GM19193 (cell line): Measurements from ENCODE around the gene CDH4.

ENCODE experiments used
- POLR2A ChIP-seq: IDR thresholded peaks from 4 replicates; pipeline ENCODE4 v1.6.1; 2011; ENCODE audit not compliant: insufficient read depth, insufficient read length; ENCODE audit errors: extremely low read depth

CDH4 gene

GRCh38 chr20:61251529-61252393 lies at the start of gene CDH4:
Gene CDH4 (plus strand): TSS chr20:61252261.
- no peak for TF ChIP-seq POLR2A

- TF ChIP-seq POLR2A: no peak
Measured at GRCh38 chr20:61203320-61203719, 48.7 kb upstream of the CDH4 start.

DNA sequence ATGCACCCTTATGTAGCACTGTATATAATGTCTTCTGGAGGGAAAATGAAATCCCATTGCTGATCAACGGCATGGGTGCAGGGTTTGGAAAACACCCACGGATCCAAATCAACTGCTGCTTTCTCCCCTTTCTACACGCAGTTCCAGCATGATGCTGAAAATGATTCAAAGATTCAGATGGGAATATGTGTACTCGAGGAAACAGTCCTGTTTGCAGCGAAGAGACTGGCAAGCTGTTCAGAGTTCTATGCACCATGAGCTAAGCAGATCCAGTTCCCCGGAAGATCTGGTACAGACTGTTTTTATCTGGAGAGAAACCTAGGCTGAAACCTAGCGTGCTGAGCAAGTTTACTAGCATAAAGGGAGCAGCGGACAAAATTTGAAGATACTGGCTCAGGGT lies 47.9 kb upstream of the CDH4 start:
- TF ChIP-seq POLR2A: no peak

- no peak for TF ChIP-seq POLR2A
Measured at GRCh38 chr20:61205769-61206168, 46.3 kb upstream of the CDH4 start.

- no peak for TF ChIP-seq POLR2A
Measured at GRCh38 chr20:61210862-61211261, 41.2 kb upstream of the CDH4 start.

DNA sequence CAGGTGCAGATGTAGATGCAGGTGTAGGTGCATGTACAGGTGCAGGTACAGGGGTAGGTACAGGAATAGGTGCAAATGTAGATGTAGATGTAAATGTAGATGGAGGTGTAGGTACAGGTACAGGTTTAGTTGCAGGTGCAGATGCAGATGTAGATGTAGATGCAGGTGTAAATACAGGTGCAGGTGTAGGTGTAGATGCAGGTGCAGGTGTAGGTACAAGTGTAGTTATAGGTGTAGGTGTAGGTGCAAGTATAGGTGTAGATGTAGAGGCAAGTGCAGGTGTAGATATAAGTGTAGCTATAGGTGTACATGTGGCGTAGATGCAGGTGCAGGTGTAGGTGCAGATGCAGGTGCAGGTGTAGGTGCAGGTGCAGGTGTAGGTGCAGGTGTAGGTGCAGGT lies 34.2 kb upstream of the CDH4 start:
- TF ChIP-seq POLR2A: no peak

DNA sequence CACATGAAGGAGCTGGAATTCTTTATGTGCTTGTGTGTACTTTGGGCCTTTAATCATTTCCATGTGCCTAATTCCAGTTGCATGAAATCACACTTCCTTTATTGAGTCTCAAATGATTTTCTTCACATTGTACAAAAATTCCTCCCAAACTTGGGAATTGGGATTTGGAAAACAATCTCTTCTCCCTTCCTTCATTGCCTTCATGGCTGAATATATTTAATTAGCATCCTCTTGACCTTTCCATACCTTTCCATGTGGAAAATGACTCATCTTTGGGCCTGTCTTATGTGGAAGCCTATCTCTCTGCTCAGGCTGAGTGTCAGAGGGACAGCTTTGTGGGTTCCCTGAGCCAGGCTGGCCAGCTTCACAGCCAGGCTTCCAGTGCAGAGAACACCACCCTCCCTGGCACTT lies 33.0 kb upstream of the CDH4 start:
- no peak for TF ChIP-seq POLR2A

GRCh38 chr20:61220131-61220530 lies 31.9 kb upstream of the CDH4 start:
- no peak for TF ChIP-seq POLR2A

- no peak for TF ChIP-seq POLR2A
Measured at GRCh38 chr20:61220626-61221325, 31.3 kb upstream of the CDH4 start.

DNA sequence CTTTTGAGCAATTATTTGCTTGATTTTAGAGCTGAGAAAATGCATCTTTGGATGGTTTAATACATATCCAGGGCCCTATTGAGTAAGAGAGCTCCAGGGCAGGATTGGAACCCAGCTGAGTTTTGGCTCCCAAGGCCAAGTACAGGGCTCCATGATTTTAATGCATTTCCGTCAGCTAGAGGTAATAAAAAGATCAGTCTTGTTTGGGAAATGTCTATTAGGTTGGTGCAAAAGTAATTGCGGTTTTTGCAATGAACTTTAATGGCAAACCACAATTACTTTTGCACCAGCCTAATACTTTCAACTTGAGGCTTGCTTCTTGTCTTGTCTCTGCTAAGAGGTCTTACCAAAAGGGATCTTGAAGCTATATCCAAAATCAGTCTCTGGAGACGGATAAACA lies 29.4 kb upstream of the CDH4 start:
- TF ChIP-seq POLR2A: no peak

GRCh38 chr20:61223121-61223520 lies 28.9 kb upstream of the CDH4 start:
- TF ChIP-seq POLR2A: no peak

DNA sequence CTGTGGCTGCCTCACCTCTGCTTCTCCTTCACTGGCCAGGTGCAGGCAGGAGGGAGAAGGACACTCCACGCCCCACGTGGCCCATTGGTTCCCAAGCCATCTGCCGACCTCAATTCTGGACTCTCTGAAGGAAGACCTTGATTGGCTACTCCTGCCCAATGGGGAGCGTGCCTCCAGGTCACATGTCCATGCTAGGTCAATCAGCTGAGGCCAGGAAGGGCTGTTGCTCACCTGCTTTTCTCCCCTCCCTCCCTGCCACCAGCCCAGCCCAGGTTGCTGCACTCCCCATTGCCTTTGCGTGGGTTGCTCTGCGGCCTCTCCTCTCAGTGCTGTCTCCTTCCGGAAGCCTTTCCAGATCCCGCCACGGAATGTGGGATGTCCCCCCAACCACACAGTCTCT lies 21.9 kb upstream of the CDH4 start:
- no peak for TF ChIP-seq POLR2A

GRCh38 chr20:61233590-61233989 lies 18.5 kb upstream of the CDH4 start:
- no peak for TF ChIP-seq POLR2A

DNA sequence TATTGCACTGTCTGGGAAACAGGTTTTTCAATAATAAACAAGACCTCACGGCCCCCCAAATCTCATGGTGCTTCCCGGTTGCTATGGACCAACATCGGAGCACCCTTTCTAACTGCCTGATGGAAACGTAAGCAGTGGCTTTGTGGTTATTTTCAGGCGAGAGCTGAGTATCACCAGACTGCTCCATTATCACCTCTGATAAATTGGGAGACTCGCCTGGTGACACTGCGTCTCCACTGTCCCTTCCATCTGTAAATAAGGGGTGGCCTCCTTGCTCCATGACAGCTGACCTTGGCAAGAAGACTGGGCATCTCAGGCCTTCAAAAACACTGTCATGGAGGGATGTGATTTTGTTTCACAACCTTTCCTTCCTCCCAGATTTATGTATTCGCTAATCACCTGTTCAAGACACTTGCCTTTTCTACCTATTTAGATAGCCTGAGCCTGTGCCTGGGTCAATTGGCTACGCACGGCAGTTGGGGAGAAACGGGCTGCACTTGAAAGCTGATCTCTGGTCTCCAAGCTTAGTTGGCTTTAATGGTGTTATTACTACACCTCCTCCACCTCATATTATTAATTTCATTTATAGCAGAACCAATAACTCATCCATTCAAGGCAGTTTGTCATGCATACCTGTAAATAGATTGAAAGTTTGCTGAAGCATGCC lies 17.7 kb upstream of the CDH4 start:
- no peak for TF ChIP-seq POLR2A

DNA sequence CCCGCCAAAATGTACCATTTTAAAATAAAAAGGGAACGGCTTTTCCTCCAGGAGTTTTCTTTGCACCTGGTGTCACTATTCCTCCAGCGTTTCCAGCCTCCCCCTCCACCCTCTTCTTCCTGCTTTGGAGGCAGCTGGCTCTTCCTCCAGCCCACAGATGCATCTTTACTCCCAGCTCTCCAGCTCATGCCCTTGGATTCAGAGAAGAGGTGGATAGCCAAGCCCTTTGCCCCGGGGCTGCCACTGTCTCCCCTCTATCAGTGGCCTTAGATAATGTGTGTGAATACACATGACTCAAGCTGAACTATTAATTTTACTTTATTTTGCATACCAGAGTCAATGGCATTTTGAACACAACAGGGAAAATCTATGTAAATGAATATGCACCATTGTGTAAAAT lies 15.3 kb upstream of the CDH4 start:
- TF ChIP-seq POLR2A: no peak
